Keratinocyte (primary cell): Measurements from ENCODE around the gene ASCC2. TPM values are rescaled to one million over a fixed set of nuclear protein-coding genes. Genes with fewer than 3 reads are reported as not detected.

Experiments
- DNase-seq: peaks from one replicate; pipeline ENCODE4 v3.0.0-alpha.2; 2011; ENCODE audit warnings: low read depth, missing footprints, low spot score
- FAIRE-seq: peaks from 2 replicates; lab custom pipeline; 2011; peaks lifted over from hg19 to GRCh38; lab: Jason Lieb, UNC
- H2AFZ ChIP-seq: 2 replicates; pipeline ENCODE4 v1.6.0; 2012; ENCODE audit warnings: low read length, control low read depth, inconsistent platforms; ENCODE audit not compliant: control insufficient read depth
- H3K27ac ChIP-seq: 2 replicates; pipeline ENCODE4 v1.5.1; 2011; ENCODE audit warnings: low read length; ENCODE audit not compliant: control insufficient read depth, insufficient read depth
- H3K27me3 ChIP-seq: 3 replicates; pipeline ENCODE4 v1.6.0; 2011; ENCODE audit warnings: low read length; ENCODE audit not compliant: control insufficient read depth, insufficient read depth; ENCODE audit errors: extremely low read depth
- H3K36me3 ChIP-seq, 2 experiments: 2 replicates in 1 of 2; 3 replicates in 1 of 2; pipeline ENCODE4 v1.5.1; 2011; ENCODE audit warnings: low read length in 2 of 2, mild to moderate bottlenecking in 1 of 2; ENCODE audit not compliant: control insufficient read depth in 2 of 2, insufficient read depth in 2 of 2; ENCODE audit errors: extremely low read depth in 1 of 2
- H3K4me1 ChIP-seq: 3 replicates; pipeline ENCODE4 v1.5.1; 2011; ENCODE audit warnings: low read length; ENCODE audit not compliant: control insufficient read depth, insufficient read depth; ENCODE audit errors: extremely low read depth
- H3K4me2 ChIP-seq: 3 replicates; pipeline ENCODE4 v1.6.0; 2011; ENCODE audit warnings: low read depth, low read length; ENCODE audit not compliant: control insufficient read depth, insufficient read depth; ENCODE audit errors: extremely low read depth
- H3K4me3 ChIP-seq, 3 experiments: fragments of 200-600 bp in 1 of 3; sonication (generic) in 1 of 3; 2 replicates in 2 of 3; 3 replicates in 1 of 3; pipeline ENCODE4 v1.5.1; 2011 to 2016; ENCODE audit warnings: low read length in 3 of 3, mild to moderate bottlenecking in 3 of 3, control low read depth in 2 of 3, inconsistent platforms in 1 of 3, low read depth in 1 of 3, mixed read lengths in 1 of 3, mixed run types in 1 of 3, moderate library complexity in 1 of 3; ENCODE audit not compliant: control insufficient read depth in 2 of 3, insufficient read depth in 2 of 3; ENCODE audit errors: extremely low read depth in 1 of 3
- H3K79me2 ChIP-seq: 2 replicates; pipeline ENCODE4 v1.6.0; 2012; ENCODE audit warnings: low read length; ENCODE audit not compliant: control insufficient read depth, insufficient read depth
- H3K9ac ChIP-seq: 3 replicates; pipeline ENCODE4 v1.6.0; 2011; ENCODE audit warnings: low read length; ENCODE audit not compliant: control insufficient read depth, insufficient read depth; ENCODE audit errors: extremely low read depth
- H3K9me1 ChIP-seq: 3 replicates; pipeline ENCODE4 v1.6.0; 2011; ENCODE audit warnings: low read length; ENCODE audit not compliant: control insufficient read depth, insufficient read depth; ENCODE audit errors: extremely low read depth
- H3K9me3 ChIP-seq: 2 replicates; pipeline ENCODE4 v1.5.1; 2012; ENCODE audit warnings: low read depth, low read length; ENCODE audit not compliant: control insufficient read depth
- H4K20me1 ChIP-seq: 3 replicates; pipeline ENCODE4 v1.6.0; 2011; ENCODE audit warnings: low read length; ENCODE audit not compliant: control insufficient read depth, insufficient read depth; ENCODE audit errors: extremely low read depth
- CTCF ChIP-seq, 3 experiments: IDR thresholded peaks in 1 of 3; conservative IDR thresholded peaks in 1 of 3; optimal IDR thresholded peaks in 1 of 3; 2 replicates in 2 of 3; 3 replicates in 1 of 3; pipeline versions ENCODE3 to v1.5.1; 2011; ENCODE audit warnings: low read length in 3 of 3, mild to moderate bottlenecking in 3 of 3, moderate library complexity in 2 of 3, control low read depth in 1 of 3, inconsistent platforms in 1 of 3; ENCODE audit not compliant: insufficient read depth in 2 of 3; ENCODE audit errors: extremely low read depth in 1 of 3
- EZH2 ChIP-seq: IDR thresholded peaks from one replicate; pipeline ENCODE4 v1.6.1; 2012; ENCODE audit warnings: inconsistent platforms, mild to moderate bottlenecking, low read length, moderate library complexity
- dilution Hi-C: fragments of 300-500 bp; cut with MboI; formaldehyde crosslinking; loops from one replicate; pipeline ENCODE4 v1.7.0; 2020; ENCODE audit warnings: low sequenced_read_pairs; ENCODE audit not compliant: extremely low pct_ligation_motif_present
- polyA plus RNA-seq, 5 experiments: library from polyadenylated mRNA; depleted of rRNA in 3 of 5; stranded (reverse) in 3 of 5; stranded (forward) in 1 of 5; unstranded in 1 of 5; fragments of >200 nt; gene quantifications; 1 replicate in 1 of 5; 2 replicates in 3 of 5; 3 replicates in 1 of 5; pipeline versions ENCODE4 v1.2.1 to v1.2.3, GENCODE V29; 2011 to 2012; ENCODE audit warnings: missing spikeins in 2 of 5, low read depth in 1 of 5, low replicate concordance in 1 of 5

Gene ASCC2
- polyA plus RNA-seq, 1 donor (not counting 4 experiments of a cell fraction or from before 2014, with no cell fraction given) = 51.3 TPM

GRCh38 chr22:29801153-29801552 lies 36.9 kb downstream of the ASCC2 start:
- dilution Hi-C loops = no loop called here
- DNase-seq (no peak), FAIRE-seq (no peak)

GRCh38 chr22:29799217-29799680 lies 38.8 kb downstream of the ASCC2 start:
- Histone ChIP-seq H3K4me1 (peaks cover 14% of the 10 kb centered on the region), H3K27me3 (no peaks in the 10 kb centered on the region), H3K4me2 (peak overlapping the region; percentile 55), H3K79me2 (no peaks in the 10 kb centered on the region), H3K27ac (peak overlapping the region; percentile 49), H4K20me1 (no peaks in the 10 kb centered on the region), H3K9me3 (no peaks in the 10 kb centered on the region), H3K9me1 (no peaks in the 10 kb centered on the region), H2AFZ (no peak overlapping the region), H3K4me3 (no peak overlapping the region), H3K36me3 (peaks cover 35 to 46% of the 10 kb centered on the region in 2 experiments), H3K9ac (peak overlapping the region; percentile 25)
- no peak for DNase-seq
- TF ChIP-seq CTCF (optimal IDR thresholded peaks at IDR 0.05 in 1 of 3, IDR thresholded peaks at IDR 0.05 in 1 of 3, conservative IDR thresholded peaks at IDR 0.05 in 1 of 3; ENCODE audit: extremely low read depth in 1 of 3, insufficient read depth in 2 of 3, low read length in 3 of 3) (no peak), EZH2 (no peak)
- FAIRE-seq = peak; percentile 74
- dilution Hi-C loops = no loop called here

More at GRCh38 chr22:29801153-29801552, 36.9 kb downstream of the ASCC2 start:
- no peak overlapping the region for H3K9ac ChIP-seq
- peaks cover 14% of the 10 kb centered on the region for H3K4me1 ChIP-seq
- no peak overlapping the region for H3K4me3 ChIP-seq
- H3K79me2 ChIP-seq = no peaks in the 10 kb centered on the region
- H3K4me2 ChIP-seq = no peak overlapping the region
- no peak overlapping the region for H2AFZ ChIP-seq
- no peaks in the 10 kb centered on the region for H3K9me1 ChIP-seq
- no peaks in the 10 kb centered on the region for H4K20me1 ChIP-seq
- TF ChIP-seq EZH2 (no peak), CTCF (optimal IDR thresholded peaks at IDR 0.05 in 1 of 3, IDR thresholded peaks at IDR 0.05 in 1 of 3, conservative IDR thresholded peaks at IDR 0.05 in 1 of 3; ENCODE audit: extremely low read depth in 1 of 3, insufficient read depth in 2 of 3, low read length in 3 of 3) (no peak)
- H3K27me3 ChIP-seq = no peaks in the 10 kb centered on the region
- no peak overlapping the region for H3K27ac ChIP-seq
- no peaks in the 10 kb centered on the region for H3K9me3 ChIP-seq
- peaks cover 46 to 59% of the 10 kb centered on the region in 2 experiments for H3K36me3 ChIP-seq
